ENCODE measurements around the gene P2RY8. TPM values are rescaled to one million over a fixed set of nuclear protein-coding genes. Genes with fewer than 3 reads are reported as not detected.

Gene P2RY8
- total RNA-seq, 2 experiments from 2014 or later: 27.5 to 28.3 TPM

DNA sequence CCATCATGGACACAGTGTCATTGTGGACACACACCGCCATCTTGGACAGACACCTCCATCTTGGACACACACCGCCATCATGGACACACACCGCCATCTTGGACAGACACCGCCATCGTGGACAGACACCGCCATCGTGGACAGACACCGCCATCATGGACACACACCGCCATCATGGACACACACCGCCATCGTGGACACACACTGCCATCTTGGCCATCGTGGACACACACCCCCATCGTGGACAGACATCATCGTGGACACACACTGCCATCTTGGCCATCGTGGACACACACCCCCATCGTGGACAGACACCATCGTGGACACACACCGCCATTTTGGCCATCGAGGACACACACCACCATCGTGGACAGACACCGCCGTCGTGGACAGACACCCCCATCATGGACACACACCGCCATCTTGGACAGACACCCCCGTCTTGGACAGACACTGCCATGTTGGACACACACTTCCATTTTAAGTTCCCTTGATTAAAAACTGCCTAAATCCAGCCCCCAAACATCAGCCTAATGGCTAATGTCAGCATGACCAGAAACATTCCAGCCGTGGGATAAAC lies 93.4 kb downstream of the P2RY8 start:
- ATAC-seq: no peak
- no peaks in the 10 kb centered on the region for H3K27me3 Mint-ChIP-seq
- H3K9me3 Mint-ChIP-seq: peaks cover 29% of the 10 kb centered on the region
- no peak overlapping the region for H3K27ac Mint-ChIP-seq
- POLR2A ChIA-PET: no interaction called here
- intact Hi-C loops (cut with micrococcal nuclease): no loop called here
- peaks cover 13% of the 10 kb centered on the region for H3K4me1 Mint-ChIP-seq (ENCODE audit: low read depth)
- peaks cover 67% of the 10 kb centered on the region for H3K36me3 Mint-ChIP-seq (ENCODE audit: low read depth)
- no peak for DNase-seq
- H3K4me3 Mint-ChIP-seq: no peak overlapping the region
- CTCF ChIA-PET: no interaction called here
- TF ChIP-seq, protein P1, sequence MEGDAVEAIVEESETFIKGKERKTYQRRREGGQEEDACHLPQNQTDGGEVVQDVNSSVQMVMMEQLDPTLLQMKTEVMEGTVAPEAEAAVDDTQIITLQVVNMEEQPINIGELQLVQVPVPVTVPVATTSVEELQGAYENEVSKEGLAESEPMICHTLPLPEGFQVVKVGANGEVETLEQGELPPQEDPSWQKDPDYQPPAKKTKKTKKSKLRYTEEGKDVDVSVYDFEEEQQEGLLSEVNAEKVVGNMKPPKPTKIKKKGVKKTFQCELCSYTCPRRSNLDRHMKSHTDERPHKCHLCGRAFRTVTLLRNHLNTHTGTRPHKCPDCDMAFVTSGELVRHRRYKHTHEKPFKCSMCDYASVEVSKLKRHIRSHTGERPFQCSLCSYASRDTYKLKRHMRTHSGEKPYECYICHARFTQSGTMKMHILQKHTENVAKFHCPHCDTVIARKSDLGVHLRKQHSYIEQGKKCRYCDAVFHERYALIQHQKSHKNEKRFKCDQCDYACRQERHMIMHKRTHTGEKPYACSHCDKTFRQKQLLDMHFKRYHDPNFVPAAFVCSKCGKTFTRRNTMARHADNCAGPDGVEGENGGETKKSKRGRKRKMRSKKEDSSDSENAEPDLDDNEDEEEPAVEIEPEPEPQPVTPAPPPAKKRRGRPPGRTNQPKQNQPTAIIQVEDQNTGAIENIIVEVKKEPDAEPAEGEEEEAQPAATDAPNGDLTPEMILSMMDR (IDR thresholded peaks at IDR 0.05): no peak

DNA sequence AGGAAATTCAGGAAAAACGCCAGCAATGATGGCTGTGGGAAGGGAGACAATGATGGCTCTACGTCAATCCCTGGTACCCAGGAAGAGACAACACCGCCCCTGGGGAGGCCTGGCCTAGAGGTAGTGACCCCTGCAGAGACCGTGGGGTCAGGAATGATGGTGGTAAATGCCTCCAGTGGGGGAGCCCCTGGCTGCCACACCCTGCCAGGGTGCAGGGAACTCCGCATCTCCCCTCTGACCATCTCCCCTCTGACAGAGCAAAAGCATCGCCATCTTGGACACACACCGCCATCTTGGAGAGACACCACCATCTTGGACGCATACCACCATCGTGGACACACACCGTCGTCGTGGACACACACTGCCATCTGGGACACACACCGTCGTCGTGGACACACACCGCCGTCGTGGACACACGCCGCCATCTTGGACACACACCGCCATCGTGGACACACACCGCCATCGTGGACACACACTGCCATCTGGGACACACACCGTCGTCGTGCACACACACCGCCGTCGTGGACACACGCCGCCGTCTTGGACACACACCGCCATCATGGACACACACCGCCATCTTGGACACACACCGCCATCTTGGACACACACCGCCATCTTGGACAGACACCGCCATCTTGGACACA lies 94.1 kb downstream of the P2RY8 start:
- Mint-ChIP-seq H3K4me3 (no peak overlapping the region), H3K27ac (no peak overlapping the region), H3K36me3 (ENCODE audit: low read depth) (peaks cover 65% of the 10 kb centered on the region), H3K9me3 (peaks cover 22% of the 10 kb centered on the region), H3K27me3 (no peaks in the 10 kb centered on the region), H3K4me1 (ENCODE audit: low read depth) (peaks cover 8% of the 10 kb centered on the region)
- CTCF ChIA-PET: no interaction called here
- intact Hi-C loops (cut with micrococcal nuclease): no loop called here
- DNase-seq: no peak
- TF ChIP-seq, protein P1 (IDR thresholded peaks at IDR 0.05): no peak
- ATAC-seq: no peak
- POLR2A ChIA-PET: no interaction called here

DNA sequence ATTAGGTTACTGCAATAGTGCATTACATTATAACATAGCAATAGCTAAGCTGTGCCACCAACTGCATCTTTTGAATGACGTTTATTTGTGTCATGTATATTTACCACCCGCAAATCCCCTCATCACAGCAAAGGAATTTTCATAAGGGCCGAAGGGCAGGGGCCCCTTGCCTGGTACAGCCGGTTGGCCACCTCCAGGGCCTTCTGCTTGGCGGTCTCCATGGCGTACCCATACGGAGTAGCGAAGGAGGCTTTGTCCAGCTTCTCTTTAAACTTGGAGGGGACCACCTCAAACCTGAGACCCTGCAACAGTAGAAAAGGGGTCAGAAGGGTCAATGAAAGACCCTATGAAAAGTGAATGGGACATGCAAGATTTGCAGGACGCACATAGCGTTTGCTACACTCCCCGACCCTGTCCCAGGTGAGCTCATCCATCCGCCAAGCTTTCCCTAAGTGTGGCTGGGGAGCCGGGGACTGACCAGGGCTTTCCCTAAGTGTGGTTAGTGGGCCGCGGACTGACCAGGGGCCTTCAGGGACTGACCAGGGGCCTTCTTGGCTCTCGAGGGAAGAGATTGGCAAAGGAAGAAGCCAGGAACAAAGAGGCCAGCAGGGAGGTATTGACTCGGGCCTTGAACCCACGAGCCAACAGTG lies 94.8 kb downstream of the P2RY8 start:
- ChIA-PET CTCF (no interaction called here), POLR2A (no interaction called here)
- peaks cover 2% of the 10 kb centered on the region for H3K4me1 Mint-ChIP-seq (ENCODE audit: low read depth)
- H3K9me3 Mint-ChIP-seq: peaks cover 15% of the 10 kb centered on the region
- peaks cover 65% of the 10 kb centered on the region for H3K36me3 Mint-ChIP-seq (ENCODE audit: low read depth)
- no peak overlapping the region for H3K4me3 Mint-ChIP-seq
- ATAC-seq: no peak
- DNase-seq: no peak
- no peak overlapping the region for H3K27ac Mint-ChIP-seq
- intact Hi-C loops (cut with micrococcal nuclease): no loop called here
- TF ChIP-seq, protein P1 (IDR thresholded peaks at IDR 0.05): no peak
- H3K27me3 Mint-ChIP-seq: no peaks in the 10 kb centered on the region

DNA sequence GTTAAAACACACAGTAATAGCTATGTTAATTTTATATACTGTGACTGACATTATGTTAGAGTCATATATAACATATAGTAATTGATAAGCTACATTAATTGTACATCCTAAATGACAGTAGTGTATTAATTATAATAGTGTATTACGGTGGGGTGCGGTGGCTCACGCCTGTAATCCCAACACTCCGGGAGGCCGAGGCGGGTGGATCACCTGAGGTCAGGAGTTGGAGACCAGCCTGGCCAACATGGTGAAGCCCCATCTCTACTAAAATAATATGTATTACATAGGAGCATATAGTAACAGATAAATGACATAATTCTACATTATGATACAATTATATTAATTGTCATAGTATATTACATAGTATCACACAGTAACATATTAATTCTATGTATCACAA lies 96.5 kb downstream of the P2RY8 start:
- no peak overlapping the region for H3K4me3 Mint-ChIP-seq
- H3K4me1 Mint-ChIP-seq (ENCODE audit: low read depth): no peaks in the 10 kb centered on the region
- no peak overlapping the region for H3K27ac Mint-ChIP-seq
- peaks cover 67% of the 10 kb centered on the region for H3K36me3 Mint-ChIP-seq (ENCODE audit: low read depth)
- H3K9me3 Mint-ChIP-seq: peaks cover 13% of the 10 kb centered on the region
- ATAC-seq (no peak), DNase-seq (no peak)
- TF ChIP-seq, protein P1 (IDR thresholded peaks at IDR 0.05): no peak
- POLR2A ChIA-PET: no interaction called here
- CTCF ChIA-PET: no interaction called here
- H3K27me3 Mint-ChIP-seq: no peaks in the 10 kb centered on the region
- intact Hi-C loops (cut with micrococcal nuclease): no loop called here

DNA sequence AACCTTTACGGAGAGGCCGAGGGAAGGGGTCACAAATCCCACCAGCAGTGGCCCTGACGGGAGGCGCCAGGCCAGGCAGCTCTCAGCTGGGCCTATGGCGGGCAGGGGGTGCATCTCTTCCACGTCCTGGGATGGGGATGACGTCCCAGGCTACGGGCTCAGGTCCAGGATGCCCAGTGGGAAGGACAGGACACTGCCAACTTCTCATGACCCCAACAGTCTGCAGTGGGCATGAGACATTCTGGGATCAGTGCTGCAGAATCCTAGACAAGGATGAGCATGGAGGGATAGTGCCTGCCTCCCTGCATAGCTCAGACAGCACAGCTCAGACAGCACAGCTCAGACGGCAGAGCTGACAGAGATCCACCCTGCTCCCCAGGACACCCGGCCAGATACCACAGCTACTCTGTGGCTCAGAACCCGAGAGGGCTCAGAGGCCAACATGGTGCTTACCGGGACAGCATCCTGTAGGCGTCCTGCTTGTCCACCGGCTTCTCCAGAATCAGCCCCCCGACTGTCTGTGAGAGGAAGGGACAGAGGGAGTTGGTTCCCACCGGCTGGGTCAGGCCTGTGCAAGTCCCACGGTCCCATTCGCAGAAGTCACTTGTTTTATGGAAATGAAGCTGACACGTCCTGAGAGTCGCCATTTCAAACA lies 101.6 kb downstream of the P2RY8 start:
- no peak overlapping the region for H3K27ac Mint-ChIP-seq
- H3K27me3 Mint-ChIP-seq: no peaks in the 10 kb centered on the region
- no peak for DNase-seq
- H3K4me1 Mint-ChIP-seq (ENCODE audit: low read depth): no peaks in the 10 kb centered on the region
- intact Hi-C loops (cut with micrococcal nuclease): no loop called here
- TF ChIP-seq, protein P1 (IDR thresholded peaks at IDR 0.05): no peak
- no peaks in the 10 kb centered on the region for H3K9me3 Mint-ChIP-seq
- H3K4me3 Mint-ChIP-seq: no peak overlapping the region
- POLR2A ChIA-PET: no interaction called here
- ATAC-seq: no peak
- peaks cover 47% of the 10 kb centered on the region for H3K36me3 Mint-ChIP-seq (ENCODE audit: low read depth)
- CTCF ChIA-PET: no interaction called here

Data from activated CD8-positive, alpha-beta T cell treated with anti-CD3 and anti-CD28 coated beads for 36 hours (primary cell).